Hypothalamus (tissue), 51 donors: ENCODE data around the gene CALHM2.
A peak's percentile ranks its signal among the peaks of the same experiment; 100 is the strongest.
"Not testable (repeated sequence)": the region's sequence is repeated elsewhere in the genome, so short reads cannot be mapped to it uniquely, and the experiment has no call there.

Experiments used
- DNase-seq, 51 donors: peaks; one replicate each; lab custom pipeline; 2025; lab: John Stamatoyannopoulos, UW

CALHM2 gene

GRCh38 chr10:103427866-103428265 is 24.3 kb downstream of the CALHM2 start:
- no peak for DNase-seq

- DNase-seq: no peak
Observed at GRCh38 chr10:103423748-103424147, 28.4 kb downstream of the CALHM2 start.

- no peak for DNase-seq
Observed at GRCh38 chr10:103419101-103419500, 33.1 kb downstream of the CALHM2 start.

GRCh38 chr10:103417601-103418000 is 34.6 kb downstream of the CALHM2 start:
- no peak for DNase-seq

GRCh38 chr10:103417148-103417469 is 35.1 kb downstream of the CALHM2 start:
- DNase-seq: not testable (repeated sequence)

- DNase-seq: peak in 26 of 51 donors; percentile 1 to 56 (median 16)
Observed at GRCh38 chr10:103416436-103417147, 35.6 kb downstream of the CALHM2 start.

- DNase-seq: no peak
Observed at GRCh38 chr10:103415581-103415980, 36.6 kb downstream of the CALHM2 start.

GRCh38 chr10:103413564-103413963 is 38.6 kb downstream of the CALHM2 start:
- no peak for DNase-seq

GRCh38 chr10:103397191-103397825 is 54.9 kb downstream of the CALHM2 start:
- no peak for DNase-seq

- DNase-seq: no peak
Observed at GRCh38 chr10:103396789-103397087, 55.4 kb downstream of the CALHM2 start.
